GM12801 (cell line): ENCODE data around the gene IGFBP6.

Experiments used
- CTCF ChIP-seq: IDR thresholded peaks from one replicate; pipeline ENCODE4 v1.5.1; 2011; ENCODE audit warnings: control low read depth; ENCODE audit not compliant: insufficient read length; ENCODE audit errors: extremely low read depth

The IGFBP6 gene

GRCh38 chr12:53097564-53098353 lies at the start of gene IGFBP6:
Gene IGFBP6 (plus strand): TSS chr12:53097667. CDS start chr12:53097718, 51 bp downstream.
- no peak for TF ChIP-seq CTCF

GRCh38 chr12:53048033-53048779 lies 49.3 kb upstream of the IGFBP6 start:
- no peak for TF ChIP-seq CTCF

GRCh38 chr12:53048780-53049401 lies 48.6 kb upstream of the IGFBP6 start:
- TF ChIP-seq CTCF, result no peak

GRCh38 chr12:53049571-53050318 lies 47.7 kb upstream of the IGFBP6 start, which contains the start of gene TNS2:
Gene TNS2 (plus strand): TSS chr12:53050065. CDS start chr12:53050186, 121 bp downstream.
- TF ChIP-seq CTCF, result no peak

- no peak for TF ChIP-seq CTCF
Observed at GRCh38 chr12:53050426-53051057, 46.9 kb upstream of the IGFBP6 start.

- TF ChIP-seq CTCF, result no peak
Observed at GRCh38 chr12:53051058-53051880, 46.2 kb upstream of the IGFBP6 start.
